Esophagus muscularis mucosa (tissue), 4 donors: ENCODE results near the gene ZBTB18. TPM values are rescaled to one million over a fixed set of nuclear protein-coding genes. Genes with fewer than 3 reads are reported as not detected.

ENCODE experiments used
- DNase-seq: peaks from one replicate; pipeline ENCODE4 v3.0.0-alpha.2; 2017; ENCODE audit errors: extremely low spot score
- H3K27ac ChIP-seq, 4 donors: fragments of 200-600 bp; sonication (generic); replicated peaks in 1 of 4; 1 replicate in 3 of 4; 2 replicates in 1 of 4; pipeline ENCODE4 v1.5.1; 2016 to 2019; ENCODE audit warnings: mild to moderate bottlenecking in 1 of 4
- H3K27me3 ChIP-seq, 4 donors: fragments of 200-600 bp; sonication (generic); one replicate each; pipeline versions ENCODE4 v1.5.1 to v1.6.0; 2016 to 2019
- H3K36me3 ChIP-seq, 4 donors: fragments of 200-600 bp; sonication (generic); one replicate each; pipeline ENCODE4 v1.5.1; 2016 to 2019
- H3K4me1 ChIP-seq, 4 donors: fragments of 200-600 bp; sonication (generic); one replicate each; pipeline ENCODE4 v1.5.1; 2016 to 2019
- H3K4me3 ChIP-seq, 4 donors: fragments of 200-600 bp; sonication (generic); 1 replicate in 2 of 4; 2 replicates in 2 of 4; pipeline ENCODE4 v1.5.1; 2016 to 2019; ENCODE audit warnings: mild to moderate bottlenecking in 4 of 4, moderate library complexity in 1 of 4
- H3K9me3 ChIP-seq, 4 donors: fragments of 200-600 bp; sonication (generic); 1 replicate in 3 of 4; 2 replicates in 1 of 4; pipeline ENCODE4 v1.5.1; 2016 to 2019
- CTCF ChIP-seq, 3 experiments: fragments of 200-600 bp in 2 of 3; fragments of 450-650 bp in 1 of 3; sonication (generic) in 2 of 3; IDR thresholded peaks; one replicate each; pipeline ENCODE4 v1.5.1; 2017 to 2019; ENCODE audit warnings: antibody characterized with exemption in 3 of 3, mild to moderate bottlenecking in 2 of 3, moderate library complexity in 1 of 3
- EP300 ChIP-seq: sonication (generic); formaldehyde crosslinking; IDR thresholded peaks from one replicate; pipeline ENCODE4 v1.6.1; 2017; ENCODE audit warnings: antibody characterized with exemption
- POLR2A ChIP-seq: fragments of 450-650 bp; IDR thresholded peaks from one replicate; pipeline ENCODE4 v1.6.1; 2017; ENCODE audit warnings: antibody characterized with exemption, moderate library complexity, mild to moderate bottlenecking, low read depth
- POLR2AphosphoS5 ChIP-seq, 2 donors: sonication (generic); formaldehyde crosslinking; IDR thresholded peaks; one replicate each; pipeline ENCODE4 v1.6.1; 2017; ENCODE audit warnings: antibody characterized with exemption in 2 of 2
- WGBS: methylation state at CpG from one replicate; pipeline ENCODE4 v1.1.5; 2018; 5-methylcytosine and 5-hydroxymethylcytosine counted together
- intact Hi-C: fragments of 100-400 bp; cut with DNase I; formaldehyde crosslinking; loops from one replicate; pipeline ENCODE4 v1.15.1; 2023
- total RNA-seq, 4 donors: library from RNA; depleted of rRNA; stranded (reverse); fragments of >200 nt; gene quantifications; one replicate each; pipeline versions ENCODE4 v1.1.0 to v1.2.1, GENCODE V29; 2016

Gene ZBTB18
- total RNA-seq, 4 donors from 2014 or later = 15.0 to 23.7 (median 18.2) TPM

GRCh38 chr1:244087021-244087560 lies 36.0 kb downstream of the ZBTB18 start:
- 95% methylated on average over 13 of the region's 13 CpGs for WGBS
- no peak for DNase-seq
- TF ChIP-seq POLR2A (no peak), CTCF (IDR thresholded peaks at IDR 0.05) (no peak), POLR2AphosphoS5 (IDR thresholded peaks at IDR 0.05) (no peak), EP300 (no peak)
- Histone ChIP-seq H3K4me1 (peaks cover 0 to under 1% (median under 1%) of the 10 kb centered on the region in 4 donors), H3K27me3 (peaks cover 0 to 4% (median 0%) of the 10 kb centered on the region in 4 donors), H3K36me3 (no peaks in the 10 kb centered on the region), H3K27ac (no peak overlapping the region), H3K9me3 (peaks cover 0 to 16% (median 6%) of the 10 kb centered on the region in 4 donors), H3K4me3 (no peak overlapping the region)
- intact Hi-C loops = no loop called here

- Histone ChIP-seq H3K27me3 (peaks cover 0 to under 1% (median 0%) of the 10 kb centered on the region in 4 donors), H3K4me3 (no peak overlapping the region), H3K4me1 (peaks cover 0 to 5% (median 2%) of the 10 kb centered on the region in 4 donors), H3K36me3 (no peaks in the 10 kb centered on the region), H3K27ac (no peak overlapping the region), H3K9me3 (peaks cover 0 to 16% (median 6%) of the 10 kb centered on the region in 4 donors)
- WGBS = 81% methylated on average over 7 of the region's 7 CpGs
- TF ChIP-seq EP300 = no peak
- no peak for TF ChIP-seq CTCF (IDR thresholded peaks at IDR 0.05)
- no peak for TF ChIP-seq POLR2A
- no peak for TF ChIP-seq POLR2AphosphoS5 (IDR thresholded peaks at IDR 0.05)
- intact Hi-C loops = no loop called here
- DNase-seq = no peak
Measured at GRCh38 chr1:244087611-244088010, 36.5 kb downstream of the ZBTB18 start.

GRCh38 chr1:244088161-244088560 lies 37.1 kb downstream of the ZBTB18 start:
- H3K9me3 ChIP-seq = peaks cover 0 to 16% (median 6%) of the 10 kb centered on the region in 4 donors
- 69% methylated on average over 6 of the region's 6 CpGs for WGBS
- H3K27me3 ChIP-seq = no peaks in the 10 kb centered on the region
- intact Hi-C loops = no loop called here
- peaks cover 0 to 7% (median 2%) of the 10 kb centered on the region in 4 donors for H3K4me1 ChIP-seq
- H3K36me3 ChIP-seq = no peaks in the 10 kb centered on the region
- TF ChIP-seq POLR2AphosphoS5 (IDR thresholded peaks at IDR 0.05) (no peak), EP300 (no peak), POLR2A (no peak), CTCF (IDR thresholded peaks at IDR 0.05) (no peak)
- no peak overlapping the region for H3K4me3 ChIP-seq
- H3K27ac ChIP-seq = no peak overlapping the region
- no peak for DNase-seq

- peaks cover 0 to 16% (median 6%) of the 10 kb centered on the region in 4 donors for H3K9me3 ChIP-seq
- DNase-seq = no peak
- no peak overlapping the region for H3K27ac ChIP-seq
- H3K4me1 ChIP-seq = peaks cover 0 to 7% (median 2%) of the 10 kb centered on the region in 4 donors
- no peak overlapping the region for H3K4me3 ChIP-seq
- intact Hi-C loops = no loop called here
- 79% methylated on average over 8 of the region's 8 CpGs for WGBS
- H3K27me3 ChIP-seq = no peaks in the 10 kb centered on the region
- H3K36me3 ChIP-seq = no peaks in the 10 kb centered on the region
- no peak for TF ChIP-seq CTCF (IDR thresholded peaks at IDR 0.05)
- no peak for TF ChIP-seq EP300
- no peak for TF ChIP-seq POLR2AphosphoS5 (IDR thresholded peaks at IDR 0.05)
- TF ChIP-seq POLR2A = no peak
Measured at GRCh38 chr1:244089561-244089960, 38.5 kb downstream of the ZBTB18 start.

GRCh38 chr1:244090645-244091044 lies 39.6 kb downstream of the ZBTB18 start:
- Histone ChIP-seq H3K4me3 (no peak overlapping the region), H3K27ac (no peak overlapping the region), H3K4me1 (peaks cover 0 to 7% (median 2%) of the 10 kb centered on the region in 4 donors), H3K27me3 (no peaks in the 10 kb centered on the region), H3K9me3 (peaks cover 0 to 9% (median 4%) of the 10 kb centered on the region in 4 donors), H3K36me3 (no peaks in the 10 kb centered on the region)
- intact Hi-C loops = no loop called here
- 82% methylated on average over 3 of the region's 3 CpGs for WGBS
- TF ChIP-seq POLR2AphosphoS5 (IDR thresholded peaks at IDR 0.05) (no peak), CTCF (IDR thresholded peaks at IDR 0.05) (no peak)
- DNase-seq = no peak
